ENCODE measurements around the gene COL24A1. TPM values are rescaled to one million over a fixed set of nuclear protein-coding genes. Genes with fewer than 3 reads are reported as not detected.

COL24A1 gene
- total and polyA plus RNA-seq, 2 of the 8 experiments (the other 6 are each of a cell fraction or from before 2014, with no cell fraction given) = 0.23 to 1.1 TPM

- no peak overlapping the region for H3K18ac ChIP-seq (ENCODE audit: extremely low read depth, low read length)
- no peaks in the 10 kb centered on the region for H3K79me2 ChIP-seq (ENCODE audit: control insufficient read depth in 1 of 2, insufficient read depth in 2 of 2, low read length in 2 of 2)
- WGBS, 2 experiments (ENCODE audit: extremely low coverage in 1 of 2, insufficient coverage in 1 of 2, insufficient read length in 1 of 2, insufficient replicate concordance in 2 of 2, low coverage in 1 of 2, low lambda C conversion rate in 2 of 2, missing lambda C conversion rate in 1 of 2) = 89% methylated on average over 3 of the region's 3 CpGs; no CpG with 5 or more reads in 1 of the 2 experiments
- H3K9ac ChIP-seq (replicated peaks in 1 of 4; ENCODE audit: extremely low read depth in 1 of 4, low read depth in 3 of 4, low read length in 3 of 4) = no peak overlapping the region
- ChIA-PET POLR2A (ENCODE audit: partially characterized antibody) (interaction anchor here (1.4 kb wide), 1 partner anchor 163 kb away, joined by 3 read pairs; the partner anchor contains the start of gene CCN1), CTCF (ENCODE audit: partially characterized antibody) (interaction anchor here (1.4 kb wide), 2 partner anchors 12 to 51 kb away, joined by 4 read pairs; no protein-coding TSS in a partner anchor)
- H3K9me3 ChIP-seq (ENCODE audit: insufficient read depth in 2 of 2, low read depth in 1 of 2, low read length in 1 of 2) = no peaks in the 10 kb centered on the region
- FAIRE-seq = no peak
- H3K4me2 ChIP-seq (ENCODE audit: insufficient read depth in 1 of 2, low read depth in 2 of 2, low read length in 2 of 2) = no peak overlapping the region
- no peak for DNase-seq (ENCODE audit: low read depth in 1 of 2, low spot score in 2 of 2)
- H2BK20ac ChIP-seq (ENCODE audit: low read length) = no peak overlapping the region
- no peak overlapping the region for H3K4me3 ChIP-seq (ENCODE audit: extremely low read depth in 1 of 4, insufficient read depth in 2 of 4, low read depth in 3 of 4, low read length in 4 of 4)
- H3K36me3 ChIP-seq (ENCODE audit: control insufficient read depth in 2 of 4, insufficient read depth in 4 of 4, low read length in 3 of 4) = no peaks in the 10 kb centered on the region
- H3K4ac ChIP-seq (replicated peaks; ENCODE audit: insufficient read length, low read depth, low read length) = no peak overlapping the region
- H4K20me1 ChIP-seq (replicated peaks in 1 of 2; ENCODE audit: control insufficient read depth in 1 of 2, insufficient read depth in 2 of 2, low read length in 2 of 2) = no peaks in the 10 kb centered on the region
- H4K5ac ChIP-seq (ENCODE audit: insufficient read length, low read depth, low read length) = no peak overlapping the region
- H3K56ac ChIP-seq (replicated peaks; ENCODE audit: insufficient read length, low read depth, low read length) = no peak overlapping the region
- no peak overlapping the region for H4K91ac ChIP-seq (replicated peaks; ENCODE audit: insufficient read length, low read length)
- no peak overlapping the region for H2BK15ac ChIP-seq (ENCODE audit: low read length)
- H3K27me3 ChIP-seq (replicated peaks in 1 of 4; ENCODE audit: control insufficient read depth in 3 of 4, extremely low read depth in 1 of 4, insufficient read depth in 3 of 4, low read length in 3 of 4) = no peaks in the 10 kb centered on the region
- H3K14ac ChIP-seq (ENCODE audit: insufficient read length) = no peak overlapping the region
- no peak overlapping the region for H2AFZ ChIP-seq (ENCODE audit: low read length)
- no peak overlapping the region for H2AK5ac ChIP-seq (ENCODE audit: low read depth, low read length)
- no peak overlapping the region for H4K8ac ChIP-seq (ENCODE audit: extremely low read depth, insufficient read depth, low read length)
- no peaks in the 10 kb centered on the region for H3K23me2 ChIP-seq (ENCODE audit: low read depth, low read length)
- H3K4me1 ChIP-seq (replicated peaks in 1 of 4; ENCODE audit: control insufficient read depth in 3 of 4, insufficient read depth in 4 of 4, low read length in 3 of 4) = no peaks in the 10 kb centered on the region
- H3K27ac ChIP-seq (ENCODE audit: low read depth, low read length) = no peak overlapping the region
- no peaks in the 10 kb centered on the region for H3K79me1 ChIP-seq (ENCODE audit: low read depth, low read length)
- H2BK5ac ChIP-seq (ENCODE audit: low read depth, low read length) = no peak overlapping the region
- no peak overlapping the region for H2BK120ac ChIP-seq (replicated peaks; ENCODE audit: low read depth, low read length)
- H3K23ac ChIP-seq (ENCODE audit: insufficient read length) = no peak overlapping the region
- H2BK12ac ChIP-seq (ENCODE audit: low read depth, low read length) = no peak overlapping the region
- TF ChIP-seq GTF2F1 (IDR thresholded peaks at IDR 0.05; ENCODE audit: borderline replicate concordance, low read depth, low read length) (no peak), SP4 (IDR thresholded peaks at IDR 0.05; ENCODE audit: low read length) (no peak), PHF8 (conservative IDR thresholded peaks at IDR 0.05; ENCODE audit: low read depth, low read length) (no peak), ZNF274 (IDR thresholded peaks at IDR 0.05; ENCODE audit: borderline replicate concordance, extremely low read depth, low read length) (no peak), CHD1 (IDR thresholded peaks at IDR 0.05; ENCODE audit: low read depth, low read length) (no peak), BRCA1 (IDR thresholded peaks at IDR 0.05; ENCODE audit: low read depth, low read length) (no peak), BACH1 (IDR thresholded peaks at IDR 0.05; ENCODE audit: low read length) (no peak), TAF1 (IDR thresholded peaks at IDR 0.05; ENCODE audit: low read depth, low read length) (no peak), EZH2 (IDR thresholded peaks at IDR 0.05; ENCODE audit: low read depth, low read length, severe bottlenecking) (no peak), FOSL1 (IDR thresholded peaks at IDR 0.05; ENCODE audit: insufficient read depth, low read depth, low read length) (no peak), ASH2L (IDR thresholded peaks at IDR 0.05; ENCODE audit: low read length) (no peak), JUND (IDR thresholded peaks at IDR 0.05; ENCODE audit: low read length) (no peak), RNF2 (IDR thresholded peaks at IDR 0.05; ENCODE audit: borderline replicate concordance, low read depth, low read length, missing control alignments, poor library complexity, severe bottlenecking) (no peak), TCF12 (IDR thresholded peaks at IDR 0.05; ENCODE audit: low read depth, low read length) (no peak), ATF3 (IDR thresholded peaks at IDR 0.05; ENCODE audit: insufficient read depth, low read depth, low read length) (no peak)
Observed at GRCh38 chr1:85743814-85744213, 412.8 kb downstream of the COL24A1 start.

All from H1 (cell line).